ENCODE measurements around the gene OSBPL9. TPM values are rescaled to one million over a fixed set of nuclear protein-coding genes. Genes with fewer than 3 reads are reported as not detected.

OSBPL9 gene
- total and polyA plus RNA-seq, 2 experiments from 2014 or later, result 82.7 to 102 TPM

DNA sequence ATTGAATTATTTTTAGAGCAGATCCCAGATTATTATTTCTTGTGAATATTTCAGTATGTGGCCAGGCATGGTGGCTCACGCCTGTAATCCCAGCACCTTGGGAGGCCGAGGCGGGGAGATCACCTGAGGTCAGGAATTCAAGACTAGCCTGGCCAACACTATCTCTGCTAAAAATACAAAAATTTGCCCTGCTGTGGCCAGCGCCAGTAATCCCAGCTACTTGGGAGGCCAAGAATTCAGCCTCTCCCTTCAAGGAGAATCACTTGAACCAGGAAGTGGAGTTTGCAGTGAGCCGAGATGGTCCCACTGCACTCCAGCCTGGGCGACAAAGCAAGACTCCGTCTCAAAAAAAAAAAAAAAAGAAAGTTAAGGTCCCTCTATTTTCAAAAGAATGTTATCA lies 4.3 kb downstream of the OSBPL9 start:
- H3K27me3 Mint-ChIP-seq (ENCODE audit: insufficient read depth, low read depth, poor library complexity), result peaks cover 7% of the 10 kb centered on the region
- H3K4me3 ChIP-seq, result no peak overlapping the region
- no peaks in the 10 kb centered on the region for H3K36me3 ChIP-seq (ENCODE audit: insufficient read depth)
- H3K9me2 ChIP-seq (ENCODE audit: insufficient read depth), result no peaks in the 10 kb centered on the region
- no peaks in the 10 kb centered on the region for H3K27me3 ChIP-seq (ENCODE audit: insufficient read depth)
- H3K27ac ChIP-seq (ENCODE audit: low read depth), result peak overlapping the region; percentile 71
- H3K4me3 Mint-ChIP-seq, result no peak overlapping the region
- peaks cover 16% of the 10 kb centered on the region for H4K20me1 ChIP-seq (replicated peaks; ENCODE audit: insufficient read depth)
- H3K9me3 Mint-ChIP-seq, result no peaks in the 10 kb centered on the region
- H3K36me3 Mint-ChIP-seq (ENCODE audit: low read depth), result no peaks in the 10 kb centered on the region
- DNase-seq (ENCODE audit: low spot score) (peak; percentile 56), ATAC-seq (no peak)
- no peak overlapping the region for H2AFZ ChIP-seq
- no peak overlapping the region for H3K4me2 ChIP-seq
- H3K4me1 ChIP-seq (ENCODE audit: insufficient read depth), result peaks cover 31% of the 10 kb centered on the region
- peaks cover 20% of the 10 kb centered on the region for H3K4me1 Mint-ChIP-seq
- TF ChIP-seq, protein P1, sequence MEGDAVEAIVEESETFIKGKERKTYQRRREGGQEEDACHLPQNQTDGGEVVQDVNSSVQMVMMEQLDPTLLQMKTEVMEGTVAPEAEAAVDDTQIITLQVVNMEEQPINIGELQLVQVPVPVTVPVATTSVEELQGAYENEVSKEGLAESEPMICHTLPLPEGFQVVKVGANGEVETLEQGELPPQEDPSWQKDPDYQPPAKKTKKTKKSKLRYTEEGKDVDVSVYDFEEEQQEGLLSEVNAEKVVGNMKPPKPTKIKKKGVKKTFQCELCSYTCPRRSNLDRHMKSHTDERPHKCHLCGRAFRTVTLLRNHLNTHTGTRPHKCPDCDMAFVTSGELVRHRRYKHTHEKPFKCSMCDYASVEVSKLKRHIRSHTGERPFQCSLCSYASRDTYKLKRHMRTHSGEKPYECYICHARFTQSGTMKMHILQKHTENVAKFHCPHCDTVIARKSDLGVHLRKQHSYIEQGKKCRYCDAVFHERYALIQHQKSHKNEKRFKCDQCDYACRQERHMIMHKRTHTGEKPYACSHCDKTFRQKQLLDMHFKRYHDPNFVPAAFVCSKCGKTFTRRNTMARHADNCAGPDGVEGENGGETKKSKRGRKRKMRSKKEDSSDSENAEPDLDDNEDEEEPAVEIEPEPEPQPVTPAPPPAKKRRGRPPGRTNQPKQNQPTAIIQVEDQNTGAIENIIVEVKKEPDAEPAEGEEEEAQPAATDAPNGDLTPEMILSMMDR (conservative IDR thresholded peaks at IDR 0.05; ENCODE audit: low read depth in 2 of 2), result no peak
- TF ChIP-seq, protein P2, sequence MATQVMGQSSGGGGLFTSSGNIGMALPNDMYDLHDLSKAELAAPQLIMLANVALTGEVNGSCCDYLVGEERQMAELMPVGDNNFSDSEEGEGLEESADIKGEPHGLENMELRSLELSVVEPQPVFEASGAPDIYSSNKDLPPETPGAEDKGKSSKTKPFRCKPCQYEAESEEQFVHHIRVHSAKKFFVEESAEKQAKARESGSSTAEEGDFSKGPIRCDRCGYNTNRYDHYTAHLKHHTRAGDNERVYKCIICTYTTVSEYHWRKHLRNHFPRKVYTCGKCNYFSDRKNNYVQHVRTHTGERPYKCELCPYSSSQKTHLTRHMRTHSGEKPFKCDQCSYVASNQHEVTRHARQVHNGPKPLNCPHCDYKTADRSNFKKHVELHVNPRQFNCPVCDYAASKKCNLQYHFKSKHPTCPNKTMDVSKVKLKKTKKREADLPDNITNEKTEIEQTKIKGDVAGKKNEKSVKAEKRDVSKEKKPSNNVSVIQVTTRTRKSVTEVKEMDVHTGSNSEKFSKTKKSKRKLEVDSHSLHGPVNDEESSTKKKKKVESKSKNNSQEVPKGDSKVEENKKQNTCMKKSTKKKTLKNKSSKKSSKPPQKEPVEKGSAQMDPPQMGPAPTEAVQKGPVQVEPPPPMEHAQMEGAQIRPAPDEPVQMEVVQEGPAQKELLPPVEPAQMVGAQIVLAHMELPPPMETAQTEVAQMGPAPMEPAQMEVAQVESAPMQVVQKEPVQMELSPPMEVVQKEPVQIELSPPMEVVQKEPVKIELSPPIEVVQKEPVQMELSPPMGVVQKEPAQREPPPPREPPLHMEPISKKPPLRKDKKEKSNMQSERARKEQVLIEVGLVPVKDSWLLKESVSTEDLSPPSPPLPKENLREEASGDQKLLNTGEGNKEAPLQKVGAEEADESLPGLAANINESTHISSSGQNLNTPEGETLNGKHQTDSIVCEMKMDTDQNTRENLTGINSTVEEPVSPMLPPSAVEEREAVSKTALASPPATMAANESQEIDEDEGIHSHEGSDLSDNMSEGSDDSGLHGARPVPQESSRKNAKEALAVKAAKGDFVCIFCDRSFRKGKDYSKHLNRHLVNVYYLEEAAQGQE (IDR thresholded peaks at IDR 0.05; ENCODE audit: unreplicated experiment), result no peak
- TF ChIP-seq POLR2AphosphoS5 (IDR thresholded peaks at IDR 0.05; ENCODE audit: low read depth) (no peak), ZNF331 (CRISPR knock-in tag; IDR thresholded peaks at IDR 0.05; ENCODE audit: low read depth) (no peak), ZNF114 (CRISPR knock-in tag; IDR thresholded peaks at IDR 0.05) (no peak), NANOG (IDR thresholded peaks at IDR 0.05; ENCODE audit: borderline replicate concordance) (no peak), EZH2 (IDR thresholded peaks at IDR 0.05; ENCODE audit: low read depth, unreplicated experiment) (no peak), CREB1 (CRISPR knock-in tag; IDR thresholded peaks at IDR 0.05; ENCODE audit: low read depth) (no peak), JUNB (IDR thresholded peaks at IDR 0.05; ENCODE audit: unreplicated experiment) (no peak), STAT1 (IDR thresholded peaks at IDR 0.05; ENCODE audit: unreplicated experiment) (no peak), EZH2phosphoT487 (IDR thresholded peaks at IDR 0.05; ENCODE audit: unreplicated experiment) (no peak)
- TF ChIP-seq, protein P3, sequence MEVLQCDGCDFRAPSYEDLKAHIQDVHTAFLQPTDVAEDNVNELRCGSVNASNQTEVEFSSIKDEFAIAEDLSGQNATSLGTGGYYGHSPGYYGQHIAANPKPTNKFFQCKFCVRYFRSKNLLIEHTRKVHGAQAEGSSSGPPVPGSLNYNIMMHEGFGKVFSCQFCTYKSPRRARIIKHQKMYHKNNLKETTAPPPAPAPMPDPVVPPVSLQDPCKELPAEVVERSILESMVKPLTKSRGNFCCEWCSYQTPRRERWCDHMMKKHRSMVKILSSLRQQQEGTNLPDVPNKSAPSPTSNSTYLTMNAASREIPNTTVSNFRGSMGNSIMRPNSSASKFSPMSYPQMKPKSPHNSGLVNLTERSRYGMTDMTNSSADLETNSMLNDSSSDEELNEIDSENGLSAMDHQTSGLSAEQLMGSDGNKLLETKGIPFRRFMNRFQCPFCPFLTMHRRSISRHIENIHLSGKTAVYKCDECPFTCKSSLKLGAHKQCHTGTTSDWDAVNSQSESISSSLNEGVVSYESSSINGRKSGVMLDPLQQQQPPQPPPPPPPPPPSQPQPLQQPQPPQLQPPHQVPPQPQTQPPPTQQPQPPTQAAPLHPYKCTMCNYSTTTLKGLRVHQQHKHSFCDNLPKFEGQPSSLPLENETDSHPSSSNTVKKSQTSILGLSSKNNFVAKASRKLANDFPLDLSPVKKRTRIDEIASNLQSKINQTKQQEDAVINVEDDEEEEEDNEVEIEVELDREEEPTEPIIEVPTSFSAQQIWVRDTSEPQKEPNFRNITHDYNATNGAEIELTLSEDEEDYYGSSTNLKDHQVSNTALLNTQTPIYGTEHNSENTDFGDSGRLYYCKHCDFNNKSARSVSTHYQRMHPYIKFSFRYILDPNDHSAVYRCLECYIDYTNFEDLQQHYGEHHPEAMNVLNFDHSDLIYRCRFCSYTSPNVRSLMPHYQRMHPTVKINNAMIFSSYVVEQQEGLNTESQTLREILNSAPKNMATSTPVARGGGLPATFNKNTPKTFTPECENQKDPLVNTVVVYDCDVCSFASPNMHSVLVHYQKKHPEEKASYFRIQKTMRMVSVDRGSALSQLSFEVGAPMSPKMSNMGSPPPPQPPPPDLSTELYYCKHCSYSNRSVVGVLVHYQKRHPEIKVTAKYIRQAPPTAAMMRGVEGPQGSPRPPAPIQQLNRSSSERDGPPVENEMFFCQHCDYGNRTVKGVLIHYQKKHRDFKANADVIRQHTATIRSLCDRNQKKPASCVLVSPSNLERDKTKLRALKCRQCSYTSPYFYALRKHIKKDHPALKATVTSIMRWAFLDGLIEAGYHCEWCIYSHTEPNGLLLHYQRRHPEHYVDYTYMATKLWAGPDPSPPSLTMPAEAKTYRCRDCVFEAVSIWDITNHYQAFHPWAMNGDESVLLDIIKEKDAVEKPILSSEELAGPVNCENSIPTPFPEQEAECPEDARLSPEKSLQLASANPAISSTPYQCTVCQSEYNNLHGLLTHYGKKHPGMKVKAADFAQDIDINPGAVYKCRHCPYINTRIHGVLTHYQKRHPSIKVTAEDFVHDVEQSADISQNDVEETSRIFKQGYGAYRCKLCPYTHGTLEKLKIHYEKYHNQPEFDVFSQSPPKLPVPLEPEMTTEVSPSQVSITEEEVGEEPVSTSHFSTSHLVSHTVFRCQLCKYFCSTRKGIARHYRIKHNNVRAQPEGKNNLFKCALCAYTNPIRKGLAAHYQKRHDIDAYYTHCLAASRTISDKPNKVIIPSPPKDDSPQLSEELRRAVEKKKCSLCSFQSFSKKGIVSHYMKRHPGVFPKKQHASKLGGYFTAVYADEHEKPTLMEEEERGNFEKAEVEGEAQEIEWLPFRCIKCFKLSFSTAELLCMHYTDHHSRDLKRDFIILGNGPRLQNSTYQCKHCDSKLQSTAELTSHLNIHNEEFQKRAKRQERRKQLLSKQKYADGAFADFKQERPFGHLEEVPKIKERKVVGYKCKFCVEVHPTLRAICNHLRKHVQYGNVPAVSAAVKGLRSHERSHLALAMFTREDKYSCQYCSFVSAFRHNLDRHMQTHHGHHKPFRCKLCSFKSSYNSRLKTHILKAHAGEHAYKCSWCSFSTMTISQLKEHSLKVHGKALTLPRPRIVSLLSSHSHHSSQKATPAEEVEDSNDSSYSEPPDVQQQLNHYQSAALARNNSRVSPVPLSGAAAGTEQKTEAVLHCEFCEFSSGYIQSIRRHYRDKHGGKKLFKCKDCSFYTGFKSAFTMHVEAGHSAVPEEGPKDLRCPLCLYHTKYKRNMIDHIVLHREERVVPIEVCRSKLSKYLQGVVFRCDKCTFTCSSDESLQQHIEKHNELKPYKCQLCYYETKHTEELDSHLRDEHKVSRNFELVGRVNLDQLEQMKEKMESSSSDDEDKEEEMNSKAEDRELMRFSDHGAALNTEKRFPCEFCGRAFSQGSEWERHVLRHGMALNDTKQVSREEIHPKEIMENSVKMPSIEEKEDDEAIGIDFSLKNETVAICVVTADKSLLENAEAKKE (CRISPR knock-in tag; IDR thresholded peaks at IDR 0.05), result no peak
- TF ChIP-seq, protein P4, sequence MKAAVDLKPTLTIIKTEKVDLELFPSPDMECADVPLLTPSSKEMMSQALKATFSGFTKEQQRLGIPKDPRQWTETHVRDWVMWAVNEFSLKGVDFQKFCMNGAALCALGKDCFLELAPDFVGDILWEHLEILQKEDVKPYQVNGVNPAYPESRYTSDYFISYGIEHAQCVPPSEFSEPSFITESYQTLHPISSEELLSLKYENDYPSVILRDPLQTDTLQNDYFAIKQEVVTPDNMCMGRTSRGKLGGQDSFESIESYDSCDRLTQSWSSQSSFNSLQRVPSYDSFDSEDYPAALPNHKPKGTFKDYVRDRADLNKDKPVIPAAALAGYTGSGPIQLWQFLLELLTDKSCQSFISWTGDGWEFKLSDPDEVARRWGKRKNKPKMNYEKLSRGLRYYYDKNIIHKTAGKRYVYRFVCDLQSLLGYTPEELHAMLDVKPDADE (IDR thresholded peaks at IDR 0.05), result no peak
- no peak overlapping the region for H3K27ac Mint-ChIP-seq
- H3K79me2 ChIP-seq (replicated peaks; ENCODE audit: insufficient read depth), result peaks cover 61% of the 10 kb centered on the region
- no peaks in the 10 kb centered on the region; the same call in 1 of the 2 replicates for H3F3A ChIP-seq (replicated peaks; ENCODE audit: low read depth)
